Osteoblast (primary cell): Measurements from ENCODE around the gene OR2T4. TPM values are rescaled to one million over a fixed set of nuclear protein-coding genes. Genes with fewer than 3 reads are reported as not detected.

Experiments used
- DNase-seq: peaks from one replicate; pipeline ENCODE4 v3.0.0; 2011; ENCODE audit warnings: low spot score, mixed read lengths; ENCODE audit not compliant: insufficient read length; ENCODE audit errors: missing footprints
- H2AFZ ChIP-seq: 2 replicates; pipeline ENCODE4 v1.6.0; 2011; ENCODE audit warnings: mild to moderate bottlenecking, low read length
- H3K27ac ChIP-seq: 2 replicates; pipeline ENCODE4 v1.5.1; 2011; ENCODE audit warnings: mild to moderate bottlenecking, low read depth, low read length, moderate library complexity
- H3K27me3 ChIP-seq: 2 replicates; pipeline ENCODE4 v1.6.0; 2012; ENCODE audit warnings: mild to moderate bottlenecking, control low read depth, inconsistent platforms, low read length, moderate library complexity; ENCODE audit not compliant: insufficient read depth
- H3K36me3 ChIP-seq: 2 replicates; pipeline ENCODE4 v1.5.1; 2011; ENCODE audit warnings: mild to moderate bottlenecking, low read length, control low read depth, moderate library complexity; ENCODE audit not compliant: insufficient read depth
- H3K4me1 ChIP-seq: 2 replicates; pipeline ENCODE4 v1.5.1; 2011; ENCODE audit warnings: mild to moderate bottlenecking, low read length, control low read depth, moderate library complexity; ENCODE audit not compliant: insufficient read depth
- H3K4me2 ChIP-seq: 2 replicates; pipeline ENCODE4 v1.6.0; 2011; ENCODE audit warnings: mild to moderate bottlenecking, low read length; ENCODE audit not compliant: insufficient read depth
- H3K4me3 ChIP-seq: fragments of 200-600 bp; sonication (generic); 3 replicates; pipeline ENCODE4 v1.5.1; 2012; ENCODE audit warnings: mild to moderate bottlenecking, low read length, inconsistent platforms; ENCODE audit not compliant: insufficient read depth
- H3K79me2 ChIP-seq: 2 replicates; pipeline ENCODE4 v1.6.0; 2012; ENCODE audit warnings: mild to moderate bottlenecking, low read length, control low read depth, inconsistent platforms; ENCODE audit not compliant: insufficient read depth
- H3K9me3 ChIP-seq: 2 replicates; pipeline ENCODE4 v1.5.1; 2011; ENCODE audit warnings: low read depth, low read length, control low read depth
- H4K20me1 ChIP-seq: 2 replicates; pipeline ENCODE4 v1.6.0; 2012; ENCODE audit warnings: mild to moderate bottlenecking, low read length, control low read depth; ENCODE audit not compliant: insufficient read depth
- total RNA-seq: library from RNA; depleted of rRNA; stranded (reverse); fragments of >200 nt; gene quantifications from 2 replicates; pipeline ENCODE4 v1.2.3, GENCODE V29; 2012
- TF ChIP-seq, protein P1 (sequence below): IDR thresholded peaks from 2 replicates; pipeline ENCODE4 v1.5.1; 2011; ENCODE audit warnings: mild to moderate bottlenecking, low read depth, low read length, moderate library complexity; ENCODE audit errors: extremely low read depth

Gene OR2T4, protein sequence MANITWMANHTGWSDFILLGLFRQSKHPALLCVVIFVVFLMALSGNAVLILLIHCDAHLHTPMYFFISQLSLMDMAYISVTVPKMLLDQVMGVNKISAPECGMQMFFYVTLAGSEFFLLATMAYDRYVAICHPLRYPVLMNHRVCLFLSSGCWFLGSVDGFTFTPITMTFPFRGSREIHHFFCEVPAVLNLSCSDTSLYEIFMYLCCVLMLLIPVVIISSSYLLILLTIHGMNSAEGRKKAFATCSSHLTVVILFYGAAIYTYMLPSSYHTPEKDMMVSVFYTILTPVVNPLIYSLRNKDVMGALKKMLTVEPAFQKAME
- not detected in 2 replicates for total RNA-seq

GRCh38 chr1:248361121-248361715 lies at the start of gene OR2T4:
TSS of gene OR2T4 (plus strand) at chr1:248361665. CDS start at chr1:248361665, 0 bp downstream.
- no peak within 1 kb of the TSS for H3K4me3 ChIP-seq
- no peaks in the 10 kb centered on the region for H3K27me3 ChIP-seq
- no peaks in the 10 kb centered on the region for H4K20me1 ChIP-seq
- H3K9me3 ChIP-seq, result peaks cover 2% of the 10 kb centered on the region
- TF ChIP-seq, protein P1, sequence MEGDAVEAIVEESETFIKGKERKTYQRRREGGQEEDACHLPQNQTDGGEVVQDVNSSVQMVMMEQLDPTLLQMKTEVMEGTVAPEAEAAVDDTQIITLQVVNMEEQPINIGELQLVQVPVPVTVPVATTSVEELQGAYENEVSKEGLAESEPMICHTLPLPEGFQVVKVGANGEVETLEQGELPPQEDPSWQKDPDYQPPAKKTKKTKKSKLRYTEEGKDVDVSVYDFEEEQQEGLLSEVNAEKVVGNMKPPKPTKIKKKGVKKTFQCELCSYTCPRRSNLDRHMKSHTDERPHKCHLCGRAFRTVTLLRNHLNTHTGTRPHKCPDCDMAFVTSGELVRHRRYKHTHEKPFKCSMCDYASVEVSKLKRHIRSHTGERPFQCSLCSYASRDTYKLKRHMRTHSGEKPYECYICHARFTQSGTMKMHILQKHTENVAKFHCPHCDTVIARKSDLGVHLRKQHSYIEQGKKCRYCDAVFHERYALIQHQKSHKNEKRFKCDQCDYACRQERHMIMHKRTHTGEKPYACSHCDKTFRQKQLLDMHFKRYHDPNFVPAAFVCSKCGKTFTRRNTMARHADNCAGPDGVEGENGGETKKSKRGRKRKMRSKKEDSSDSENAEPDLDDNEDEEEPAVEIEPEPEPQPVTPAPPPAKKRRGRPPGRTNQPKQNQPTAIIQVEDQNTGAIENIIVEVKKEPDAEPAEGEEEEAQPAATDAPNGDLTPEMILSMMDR, result no peak
- H2AFZ ChIP-seq, result no peak within 1 kb of the TSS
- DNase-seq, result no peak
- H3K4me1 ChIP-seq, result no peaks in the 10 kb centered on the region
- no peak within 1 kb of the TSS for H3K27ac ChIP-seq
- H3K4me2 ChIP-seq, result no peak within 1 kb of the TSS
- no peaks in the 10 kb centered on the region for H3K79me2 ChIP-seq
- H3K36me3 ChIP-seq, result no peaks in the 10 kb centered on the region

DNA sequence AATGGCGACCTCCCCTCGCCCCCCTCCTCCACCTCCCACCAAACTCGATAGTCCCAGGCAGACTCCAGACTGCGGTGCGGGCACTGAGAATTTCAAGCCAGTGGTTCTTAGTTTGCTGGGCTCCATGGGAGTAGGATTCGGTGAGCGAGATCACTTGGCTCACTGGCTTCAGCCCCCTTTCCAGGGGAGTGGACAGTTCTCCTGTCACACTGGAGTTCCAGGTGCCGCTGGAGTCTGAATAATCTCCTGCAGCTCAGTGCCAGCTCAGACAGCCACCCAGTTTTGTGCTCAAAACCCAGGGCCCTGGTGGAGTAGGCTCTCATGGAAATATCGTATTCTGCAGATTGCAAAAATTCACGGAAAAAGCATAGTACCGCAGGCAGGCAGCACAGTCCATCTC lies 44.7 kb upstream of the OR2T4 start:
- no peak overlapping the region for H3K27ac ChIP-seq
- H3K79me2 ChIP-seq, result no peaks in the 10 kb centered on the region
- TF ChIP-seq, protein P1, result no peak
- no peaks in the 10 kb centered on the region for H4K20me1 ChIP-seq
- H3K4me2 ChIP-seq, result no peak overlapping the region
- no peaks in the 10 kb centered on the region for H3K36me3 ChIP-seq
- no peaks in the 10 kb centered on the region for H3K9me3 ChIP-seq
- H3K4me1 ChIP-seq, result no peaks in the 10 kb centered on the region
- H3K27me3 ChIP-seq, result no peaks in the 10 kb centered on the region
- DNase-seq, result no peak
- H2AFZ ChIP-seq, result no peak overlapping the region
- H3K4me3 ChIP-seq, result no peak overlapping the region

DNA sequence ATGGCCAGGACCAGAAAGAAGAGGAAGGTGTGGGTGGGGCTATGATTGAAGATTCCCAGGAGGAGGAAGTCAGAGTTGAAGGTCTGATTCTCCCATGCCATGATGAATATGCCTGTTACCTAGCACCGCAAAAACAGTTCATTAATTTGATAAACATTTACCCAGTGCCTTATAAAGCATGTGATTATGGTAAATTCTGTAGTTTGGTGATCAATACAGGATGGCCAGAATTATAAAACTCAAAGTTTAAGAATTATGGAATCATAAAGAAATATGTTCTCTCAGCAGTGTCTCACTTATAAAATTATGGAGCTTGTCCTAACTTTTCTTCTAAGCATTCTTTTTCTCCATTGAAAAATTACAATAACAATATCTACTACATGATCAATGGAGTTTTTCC lies 37.0 kb upstream of the OR2T4 start, which contains the start of gene OR2M7:
OR2M7 (minus strand) TSS at position 101 of the 400 bp plus-strand sequence; CDS start at position 101, 0 bp downstream.
- DNase-seq, result no peak
- TF ChIP-seq, protein P1, result no peak
- Histone ChIP-seq H3K36me3 (no peaks in the 10 kb centered on the region), H3K79me2 (no peaks in the 10 kb centered on the region), H4K20me1 (no peaks in the 10 kb centered on the region), H3K27me3 (no peaks in the 10 kb centered on the region), H2AFZ (no peak within 1 kb of the TSS), H3K4me3 (no peak within 1 kb of the TSS), H3K9me3 (no peaks in the 10 kb centered on the region), H3K27ac (no peak within 1 kb of the TSS), H3K4me1 (no peaks in the 10 kb centered on the region), H3K4me2 (no peak within 1 kb of the TSS)

DNA sequence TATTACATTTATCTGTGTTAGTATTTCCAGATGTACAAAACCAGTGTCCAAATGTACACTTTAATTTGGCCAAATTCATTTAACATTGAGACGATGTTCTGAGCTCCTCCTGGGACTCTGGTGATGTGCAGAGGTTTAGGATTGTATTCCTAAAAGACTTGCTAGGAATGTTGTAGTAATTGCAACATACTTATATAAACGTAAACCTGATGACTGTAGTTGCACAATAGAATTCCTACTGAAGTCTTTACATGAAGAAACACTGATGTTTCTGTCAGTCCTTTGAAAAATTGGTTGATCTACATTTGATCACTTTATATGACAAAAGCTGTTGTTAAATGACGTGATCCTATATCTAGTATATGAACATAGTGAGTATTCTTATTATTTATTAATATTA lies 18.0 kb upstream of the OR2T4 start:
- H3K79me2 ChIP-seq, result no peaks in the 10 kb centered on the region
- no peak overlapping the region for H3K4me2 ChIP-seq
- H3K36me3 ChIP-seq, result no peaks in the 10 kb centered on the region
- no peak for DNase-seq
- H3K4me1 ChIP-seq, result no peaks in the 10 kb centered on the region
- TF ChIP-seq, protein P1, result no peak
- no peak overlapping the region for H2AFZ ChIP-seq
- no peaks in the 10 kb centered on the region for H3K9me3 ChIP-seq
- H4K20me1 ChIP-seq, result no peaks in the 10 kb centered on the region
- no peaks in the 10 kb centered on the region for H3K27me3 ChIP-seq
- no peak overlapping the region for H3K4me3 ChIP-seq
- H3K27ac ChIP-seq, result no peak overlapping the region
